Measurements from ENCODE around the gene IFITM1. TPM values are rescaled to one million over a fixed set of nuclear protein-coding genes. Genes with fewer than 3 reads are reported as not detected.

Gene IFITM1
- polyA plus RNA-seq, 3 donors = 26.0 to 49.5 (median 36.3) TPM

- Histone ChIP-seq H3K36me3 (replicated peaks in 1 of 2; ENCODE audit: control insufficient read depth in 1 of 2, insufficient read depth in 2 of 2, low read length in 2 of 2) (no peaks in the 10 kb centered on the region), H3K4me3 (replicated peaks in 1 of 3; ENCODE audit: low read depth in 2 of 3, low read length in 3 of 3) (no peak overlapping the region), H4K20me1 (ENCODE audit: insufficient read depth, low read length) (no peaks in the 10 kb centered on the region), H3K27ac (ENCODE audit: low read depth in 1 of 2, low read length in 2 of 2) (no peak overlapping the region), H3K4me1 (ENCODE audit: control insufficient read depth in 1 of 2, insufficient read depth in 2 of 2, low read length in 2 of 2) (peaks cover 16 to 31% of the 10 kb centered on the region in 2 donors), H2AFZ (ENCODE audit: insufficient read depth, low read depth, low read length, poor library complexity, severe bottlenecking) (no peak overlapping the region), H3K79me2 (ENCODE audit: insufficient read depth, low read length) (no peaks in the 10 kb centered on the region), H3K4me2 (replicated peaks; ENCODE audit: extremely low read depth, low read length, poor library complexity, severe bottlenecking) (no peak overlapping the region), H3K9ac (ENCODE audit: insufficient read depth, low read length, poor library complexity, severe bottlenecking) (no peak overlapping the region), H3K27me3 (ENCODE audit: control insufficient read depth in 2 of 2, insufficient read depth in 2 of 2, low read length in 2 of 2) (peaks cover 0 to 26% of the 10 kb centered on the region in 2 donors), H3K9me3 (replicated peaks in 1 of 2; ENCODE audit: control insufficient read depth in 1 of 2, insufficient read depth in 1 of 2, low read length in 2 of 2) (no peaks in the 10 kb centered on the region)
- H3K36me3 Mint-ChIP-seq = no peaks in the 10 kb centered on the region
- H3K4me1 Mint-ChIP-seq = peaks cover 26% of the 10 kb centered on the region
- TF ChIP-seq CTCF (IDR thresholded peaks at IDR 0.05) = no peak
- intact Hi-C loops (cut with micrococcal nuclease) = loop anchor here in 1 of 2 donors (5.0 to 10.0 kb wide), 2 partner anchors 49 to 101 kb away; partner anchors contain the start of gene IFITM2
- 66% methylated on average over 7 of the region's 16 CpGs for WGBS (ENCODE audit: insufficient coverage)
- H3K27me3 Mint-ChIP-seq (ENCODE audit: low read depth in 3 of 3) = peaks cover 21 to 52% (median 28%) of the 10 kb centered on the region in 3 donors
- peak overlapping the region in 1 of 7 donors; percentile 62 for H3K27ac Mint-ChIP-seq
- H3K4me3 Mint-ChIP-seq = peak overlapping the region in 1 of 2 donors; percentile 56
- peaks cover 0 to 3% (median 0%) of the 10 kb centered on the region in 7 donors for H3K9me3 Mint-ChIP-seq
- DNase-seq = no peak
These were observed 39.5 kb downstream of the IFITM1 start for GRCh38 chr11:353179-353873.

- peak overlapping the region; percentile 18 to 66 (median 53) for H3K4me3 ChIP-seq (replicated peaks in 1 of 3; ENCODE audit: low read depth in 2 of 3, low read length in 3 of 3)
- Mint-ChIP-seq H3K27me3 (ENCODE audit: low read depth in 3 of 3) (peaks cover 24 to 48% (median 25%) of the 10 kb centered on the region in 3 donors), H3K27ac (peak overlapping the region in 3 of 7 donors; percentile 34 to 74 (median 74)), H3K36me3 (no peaks in the 10 kb centered on the region), H3K4me1 (peaks cover 17% of the 10 kb centered on the region), H3K4me3 (peak overlapping the region; percentile 65 to 78), H3K9me3 (peaks cover 5 to 19% (median 9%) of the 10 kb centered on the region in 7 donors)
- peak overlapping the region; percentile 67 for H2AFZ ChIP-seq (ENCODE audit: insufficient read depth, low read depth, low read length, poor library complexity, severe bottlenecking)
- H3K4me2 ChIP-seq (replicated peaks; ENCODE audit: extremely low read depth, low read length, poor library complexity, severe bottlenecking) = peak overlapping the region; percentile 73
- peaks cover 11 to 19% of the 10 kb centered on the region in 2 donors for H3K4me1 ChIP-seq (ENCODE audit: control insufficient read depth in 1 of 2, insufficient read depth in 2 of 2, low read length in 2 of 2)
- peak overlapping the region in 1 of 2 donors; percentile 26 for H3K27ac ChIP-seq (ENCODE audit: low read depth in 1 of 2, low read length in 2 of 2)
- H3K9ac ChIP-seq (ENCODE audit: insufficient read depth, low read length, poor library complexity, severe bottlenecking) = peak overlapping the region; percentile 49
- H4K20me1 ChIP-seq (ENCODE audit: insufficient read depth, low read length) = no peaks in the 10 kb centered on the region
- no peaks in the 10 kb centered on the region for H3K79me2 ChIP-seq (ENCODE audit: insufficient read depth, low read length)
- H3K9me3 ChIP-seq (replicated peaks in 1 of 2; ENCODE audit: control insufficient read depth in 1 of 2, insufficient read depth in 1 of 2, low read length in 2 of 2) = peaks cover 3% of the 10 kb centered on the region in 2 donors
- intact Hi-C loops (cut with micrococcal nuclease) = loop anchor here (5.0 to 10.0 kb wide), 2 partner anchors 51 to 104 kb away; partner anchors contain the start of gene IFITM2 (in 1 of the 2)
- 5% methylated on average over 46 of the region's 76 CpGs for WGBS (ENCODE audit: insufficient coverage)
- H3K27me3 ChIP-seq (ENCODE audit: control insufficient read depth in 2 of 2, insufficient read depth in 2 of 2, low read length in 2 of 2) = peaks cover 0 to 25% of the 10 kb centered on the region in 2 donors
- DNase-seq = peak; percentile 16 to 45 (median 37)
- H3K36me3 ChIP-seq (replicated peaks in 1 of 2; ENCODE audit: control insufficient read depth in 1 of 2, insufficient read depth in 2 of 2, low read length in 2 of 2) = no peaks in the 10 kb centered on the region
- TF ChIP-seq CTCF (IDR thresholded peaks at IDR 0.05) = no peak
These were observed 42.0 kb downstream of the IFITM1 start for GRCh38 chr11:355581-356458.
